DLD1 (cell line): ENCODE results near the gene LILRB5.
"Not testable (repeated sequence)": the region's sequence is repeated elsewhere in the genome, so short reads cannot be mapped to it uniquely, and the experiment has no call there.

Experiments
- in situ Hi-C: cut with HindIII; loops from 2 replicates; pipeline ENCODE4 v1.10.0; 2017; ENCODE audit warnings: low sequenced_read_pairs

The LILRB5 gene

GRCh38 chr19:54245936-54246335 is 11.1 kb downstream of the LILRB5 start:
- in situ Hi-C loops: no loop called here

GRCh38 chr19:54243809-54244208 is 13.3 kb downstream of the LILRB5 start:
- in situ Hi-C loops: not testable (repeated sequence)

GRCh38 chr19:54242646-54243045 is 14.4 kb downstream of the LILRB5 start, which contains the start of gene LILRA6:
Gene LILRA6, minus strand, starts transcription at chr19:54242790.
- in situ Hi-C loops: not testable (repeated sequence)

- in situ Hi-C loops: not testable (repeated sequence)
These were observed 14.8 kb downstream of the LILRB5 start for GRCh38 chr19:54242234-54242633.

GRCh38 chr19:54240372-54241336 is 16.4 kb downstream of the LILRB5 start:
- in situ Hi-C loops: not testable (repeated sequence)

- in situ Hi-C loops: not testable (repeated sequence)
These were observed 17.3 kb downstream of the LILRB5 start for GRCh38 chr19:54239491-54240371.

GRCh38 chr19:54233941-54234340 is 23.1 kb downstream of the LILRB5 start:
- in situ Hi-C loops: no loop called here

- in situ Hi-C loops: no loop called here
These were observed 25.8 kb downstream of the LILRB5 start for GRCh38 chr19:54231077-54231931.

GRCh38 chr19:54230031-54230430 is 27.0 kb downstream of the LILRB5 start:
- in situ Hi-C loops: no loop called here

- in situ Hi-C loops: no loop called here
These were observed 27.9 kb downstream of the LILRB5 start for GRCh38 chr19:54229146-54229545.

GRCh38 chr19:54224619-54225018 is 32.5 kb downstream of the LILRB5 start:
- in situ Hi-C loops: not testable (repeated sequence)

GRCh38 chr19:54223937-54224281 is 33.2 kb downstream of the LILRB5 start:
- in situ Hi-C loops: not testable (repeated sequence)

GRCh38 chr19:54223277-54223936 is 33.7 kb downstream of the LILRB5 start:
- in situ Hi-C loops: not testable (repeated sequence)

- in situ Hi-C loops: not testable (repeated sequence)
These were observed 34.4 kb downstream of the LILRB5 start, which contains the start of gene LILRB3 for GRCh38 chr19:54222474-54223276. Gene LILRB3, minus strand, starts transcription at chr19:54223007. Its CDS starts 31 bp downstream, at chr19:54222976.

- in situ Hi-C loops: not testable (repeated sequence)
These were observed 35.1 kb downstream of the LILRB5 start for GRCh38 chr19:54221947-54222346.

- in situ Hi-C loops: not testable (repeated sequence)
These were observed 37.4 kb downstream of the LILRB5 start for GRCh38 chr19:54219702-54220101.

- in situ Hi-C loops: no loop called here
These were observed 38.0 kb downstream of the LILRB5 start for GRCh38 chr19:54218960-54219661.

GRCh38 chr19:54218259-54218658 is 38.8 kb downstream of the LILRB5 start:
- in situ Hi-C loops: no loop called here
